ENCODE measurements around the gene PSG7. TPM values are rescaled to one million over a fixed set of nuclear protein-coding genes. Genes with fewer than 3 reads are reported as not detected.
"Not testable (repeated sequence)": the region's sequence is repeated elsewhere in the genome, so short reads cannot be mapped to it uniquely, and the experiment has no call there.

Gene PSG7
- total RNA-seq, 6 experiments from 2014 or later: not detected

DNA sequence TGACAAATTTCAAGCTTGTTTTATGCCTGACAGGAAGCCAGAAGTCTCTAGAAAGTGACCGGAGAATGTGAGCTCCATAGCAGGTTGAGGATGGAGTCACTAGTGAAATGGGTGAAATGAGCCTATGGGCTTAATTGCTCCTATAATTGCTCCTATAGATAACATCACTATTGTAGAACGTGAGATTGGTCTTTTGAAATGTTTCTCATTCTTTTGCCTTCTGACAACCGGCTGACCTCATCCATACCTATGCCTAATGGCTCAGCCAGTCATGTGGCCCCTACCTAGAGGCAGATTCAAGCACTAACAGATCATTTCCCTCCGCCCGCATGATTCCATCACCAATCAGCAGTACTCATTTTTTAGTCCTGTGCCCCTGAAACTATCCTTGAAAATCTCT, 23.5 kb downstream of the PSG7 start:
- DNase-seq; H3K27me3 ChIP-seq; H3K9me3 ChIP-seq; H3K27ac ChIP-seq; ATAC-seq; H3K4me1 ChIP-seq; H3K4me3 ChIP-seq; intact Hi-C loops (cut with DNase I); H3K36me3 ChIP-seq: not testable (repeated sequence)
- 70% methylated on average over 4 of the region's 5 CpGs for WGBS (ENCODE audit: insufficient coverage, low coverage, low lambda C conversion rate, missing lambda C conversion rate)

GRCh38 chr19:42912941-42913340, 24.1 kb downstream of the PSG7 start:
- 62% methylated on average over 4 of the region's 4 CpGs for WGBS (ENCODE audit: insufficient coverage, low coverage, low lambda C conversion rate, missing lambda C conversion rate)
- H3K4me3 ChIP-seq; H3K27ac ChIP-seq; H3K4me1 ChIP-seq; intact Hi-C loops (cut with DNase I); H3K27me3 ChIP-seq; H3K9me3 ChIP-seq; H3K36me3 ChIP-seq; ATAC-seq; DNase-seq: not testable (repeated sequence)

- H3K27me3 ChIP-seq; intact Hi-C loops (cut with DNase I); H3K4me1 ChIP-seq; H3K36me3 ChIP-seq; H3K27ac ChIP-seq; DNase-seq; H3K4me3 ChIP-seq; ATAC-seq; H3K9me3 ChIP-seq: not testable (repeated sequence)
- 42% methylated on average over 4 of the region's 5 CpGs for WGBS (ENCODE audit: insufficient coverage, low coverage, low lambda C conversion rate, missing lambda C conversion rate)
Observed at GRCh38 chr19:42911731-42912130, 25.3 kb downstream of the PSG7 start.

GRCh38 chr19:42906162-42906561, 30.8 kb downstream of the PSG7 start:
- DNase-seq; H3K4me1 ChIP-seq; ATAC-seq; H3K27me3 ChIP-seq; H3K4me3 ChIP-seq; H3K27ac ChIP-seq; H3K9me3 ChIP-seq; intact Hi-C loops (cut with DNase I); H3K36me3 ChIP-seq: not testable (repeated sequence)
- 40% methylated on average over 5 of the region's 5 CpGs for WGBS (ENCODE audit: insufficient coverage, low coverage, low lambda C conversion rate, missing lambda C conversion rate)

- H3K27me3 ChIP-seq; intact Hi-C loops (cut with DNase I); DNase-seq; ATAC-seq; H3K27ac ChIP-seq; H3K9me3 ChIP-seq; H3K4me3 ChIP-seq; H3K4me1 ChIP-seq; H3K36me3 ChIP-seq: not testable (repeated sequence)
- WGBS (ENCODE audit: insufficient coverage, low coverage, low lambda C conversion rate, missing lambda C conversion rate): 58% methylated on average over 4 of the region's 4 CpGs
Observed at GRCh38 chr19:42900561-42900960, 36.4 kb downstream of the PSG7 start.

DNA sequence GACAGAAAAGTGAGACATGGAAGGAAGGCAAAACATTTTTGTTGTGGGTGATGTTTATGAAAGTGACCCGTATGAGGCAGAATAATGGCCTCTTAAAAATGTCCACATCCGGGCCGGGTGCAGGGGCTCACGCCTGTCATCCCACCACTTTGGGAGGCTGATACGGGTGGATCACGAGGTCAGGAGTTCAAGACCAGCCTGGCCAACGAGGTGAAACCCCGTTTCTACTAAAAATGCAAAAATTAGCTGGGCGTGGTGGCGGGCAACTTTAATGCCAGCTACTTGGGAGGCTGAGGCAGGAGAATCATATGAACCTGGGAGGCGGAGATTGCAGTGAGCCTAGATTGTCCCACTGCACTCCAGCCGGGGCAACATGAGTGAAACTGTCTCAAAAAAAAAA, 37.3 kb downstream of the PSG7 start:
- ATAC-seq; intact Hi-C loops (cut with DNase I); H3K4me1 ChIP-seq; H3K27ac ChIP-seq; H3K36me3 ChIP-seq; DNase-seq; H3K4me3 ChIP-seq; H3K27me3 ChIP-seq; H3K9me3 ChIP-seq: not testable (repeated sequence)
- 36% methylated on average over 8 of the region's 12 CpGs for WGBS (ENCODE audit: insufficient coverage, low coverage, low lambda C conversion rate, missing lambda C conversion rate)

- H3K36me3 ChIP-seq; H3K27ac ChIP-seq; intact Hi-C loops (cut with DNase I); H3K9me3 ChIP-seq; H3K4me3 ChIP-seq; DNase-seq; ATAC-seq; H3K4me1 ChIP-seq; H3K27me3 ChIP-seq: not testable (repeated sequence)
- WGBS (ENCODE audit: insufficient coverage, low coverage, low lambda C conversion rate, missing lambda C conversion rate): 58% methylated on average over 1 of the region's 1 CpG
Observed at GRCh38 chr19:42899110-42899509, 37.9 kb downstream of the PSG7 start.

- H3K9me3 ChIP-seq; H3K27me3 ChIP-seq; DNase-seq; H3K4me1 ChIP-seq; ATAC-seq; H3K4me3 ChIP-seq; intact Hi-C loops (cut with DNase I); H3K36me3 ChIP-seq; H3K27ac ChIP-seq: not testable (repeated sequence)
- 21% methylated on average over 1 of the region's 1 CpG for WGBS (ENCODE audit: insufficient coverage, low coverage, low lambda C conversion rate, missing lambda C conversion rate)
Observed at GRCh38 chr19:42898656-42899055, 38.4 kb downstream of the PSG7 start.

DNA sequence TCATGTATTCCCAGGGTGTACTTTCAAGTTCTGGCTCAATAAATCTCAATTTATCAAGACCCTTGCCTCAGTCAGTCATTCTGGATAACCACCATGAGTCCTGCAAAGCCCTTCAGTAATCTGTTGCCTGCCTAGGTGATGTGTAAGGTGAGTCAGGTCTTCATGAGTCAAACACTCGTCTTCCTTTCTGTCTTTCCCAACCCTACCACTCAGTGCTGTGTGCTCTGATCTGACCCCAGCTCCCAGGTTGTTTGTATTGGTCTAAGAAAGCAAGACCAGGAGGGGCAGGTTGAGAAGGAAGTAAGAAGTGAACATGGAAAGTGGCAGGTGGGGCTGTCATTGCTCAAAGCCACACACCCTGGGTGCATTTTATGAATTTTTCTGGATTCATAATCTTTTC, 39.3 kb downstream of the PSG7 start:
- H3K4me1 ChIP-seq; H3K27ac ChIP-seq; H3K4me3 ChIP-seq; H3K9me3 ChIP-seq; H3K27me3 ChIP-seq; intact Hi-C loops (cut with DNase I); H3K36me3 ChIP-seq; DNase-seq; ATAC-seq: not testable (repeated sequence)
- WGBS (ENCODE audit: insufficient coverage, low coverage, low lambda C conversion rate, missing lambda C conversion rate): 0% methylated on average over 1 of the region's 1 CpG

DNA sequence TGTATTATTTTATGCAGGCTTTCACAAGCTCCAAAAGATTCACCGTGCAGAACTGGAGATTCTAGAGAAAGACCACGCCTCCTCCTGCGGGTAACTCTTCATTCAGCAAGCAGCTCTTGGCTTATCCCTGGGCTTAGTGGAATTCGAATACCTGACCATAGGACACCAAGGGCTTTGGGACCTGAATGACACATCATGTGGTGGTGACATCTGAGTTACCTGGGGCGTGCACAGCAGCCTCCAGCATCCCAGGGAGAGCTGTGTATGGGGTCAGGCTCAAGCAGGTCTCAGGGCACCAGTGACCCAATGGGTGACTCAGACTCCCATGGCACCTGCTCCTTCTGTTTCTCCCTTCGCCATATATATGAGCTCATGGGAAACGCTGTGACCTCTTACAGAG, 46.6 kb downstream of the PSG7 start:
- ATAC-seq; DNase-seq; H3K4me3 ChIP-seq; H3K4me1 ChIP-seq; H3K9me3 ChIP-seq; H3K27ac ChIP-seq; H3K27me3 ChIP-seq; intact Hi-C loops (cut with DNase I); H3K36me3 ChIP-seq: not testable (repeated sequence)
- 28% methylated on average over 3 of the region's 7 CpGs for WGBS (ENCODE audit: insufficient coverage, low coverage, low lambda C conversion rate, missing lambda C conversion rate)

DNA sequence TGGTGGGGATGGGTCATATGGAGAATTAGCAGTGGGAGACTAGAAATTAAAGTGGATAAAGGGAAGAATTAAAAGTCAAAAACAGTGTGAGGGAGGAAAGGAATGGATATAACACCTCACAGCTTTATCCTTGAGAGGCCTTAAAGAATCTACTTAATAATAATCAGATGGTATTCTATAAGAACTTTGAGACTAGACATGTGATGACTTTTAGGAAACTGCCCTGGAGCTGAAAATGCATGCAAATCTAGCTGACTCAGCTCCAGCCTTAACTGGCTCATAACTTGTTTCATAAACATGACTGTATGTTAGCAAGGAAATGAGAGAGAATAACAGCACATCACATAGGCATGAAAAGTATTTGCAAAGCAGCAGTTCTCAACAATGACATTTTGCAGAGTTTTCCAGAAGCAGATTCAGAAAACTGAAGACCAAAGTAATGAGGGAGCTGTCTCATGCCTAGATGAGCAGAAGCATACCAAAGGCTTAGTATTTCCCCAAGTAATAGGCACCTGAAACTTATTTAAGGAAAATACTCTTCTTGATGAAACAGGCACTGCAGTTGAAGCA, 49.0 kb downstream of the PSG7 start:
- H3K27me3 ChIP-seq; H3K4me3 ChIP-seq; H3K9me3 ChIP-seq; H3K4me1 ChIP-seq; intact Hi-C loops (cut with DNase I); ATAC-seq; H3K27ac ChIP-seq; H3K36me3 ChIP-seq; DNase-seq: not testable (repeated sequence)

- H3K36me3 ChIP-seq; H3K4me1 ChIP-seq; H3K27me3 ChIP-seq; ATAC-seq; intact Hi-C loops (cut with DNase I); DNase-seq; H3K27ac ChIP-seq; H3K4me3 ChIP-seq; H3K9me3 ChIP-seq: not testable (repeated sequence)
- WGBS (ENCODE audit: insufficient coverage, low coverage, low lambda C conversion rate, missing lambda C conversion rate): 39% methylated on average over 2 of the region's 2 CpGs
Observed at GRCh38 chr19:42882730-42883129, 54.3 kb downstream of the PSG7 start.

Measured in right lobe of liver (tissue), 6 donors.